Endothelial cell of hepatic sinusoid (primary cell): ENCODE results near the gene CHRNB1.

Experiments
- in situ Hi-C: cut with HindIII; loops from 2 replicates; pipeline ENCODE4 v1.10.0; 2017; ENCODE audit warnings: low sequenced_read_pairs

CHRNB1 gene

GRCh38 chr17:7465597-7466275, 20.9 kb downstream of the CHRNB1 start:
- in situ Hi-C loops = loop anchor here (25.0 kb wide), 1 partner anchor 97 kb away; the partner anchor contains the start of genes SENP3 and TNFSF13

GRCh38 chr17:7466318-7466638, 21.4 kb downstream of the CHRNB1 start:
- in situ Hi-C loops = loop anchor here (25.0 kb wide), 1 partner anchor 96 kb away; the partner anchor contains the start of genes SENP3 and TNFSF13

GRCh38 chr17:7466639-7467341, 21.9 kb downstream of the CHRNB1 start:
- in situ Hi-C loops = loop anchor here (25.0 kb wide), 1 partner anchor 96 kb away; the partner anchor contains the start of genes SENP3 and TNFSF13

- in situ Hi-C loops = loop anchor here (25.0 kb wide), 1 partner anchor 95 kb away; the partner anchor contains the start of genes SENP3 and TNFSF13
Measured at GRCh38 chr17:7467498-7467897, 22.6 kb downstream of the CHRNB1 start.

- in situ Hi-C loops = loop anchor here (25.0 kb wide), 1 partner anchor 94 kb away; the partner anchor contains the start of genes SENP3 and TNFSF13
Measured at GRCh38 chr17:7468290-7468689, 23.4 kb downstream of the CHRNB1 start.

GRCh38 chr17:7468804-7469389, 24.0 kb downstream of the CHRNB1 start:
- in situ Hi-C loops = loop anchor here (25.0 kb wide), 1 partner anchor 93 kb away; the partner anchor contains the start of genes SENP3 and TNFSF13

GRCh38 chr17:7469843-7470242, 25.0 kb downstream of the CHRNB1 start:
- in situ Hi-C loops = loop anchor here (25.0 kb wide), 1 partner anchor 92 kb away; the partner anchor contains the start of genes SENP3 and TNFSF13

- in situ Hi-C loops = loop anchor here (25.0 kb wide), 1 partner anchor 92 kb away; the partner anchor contains the start of genes SENP3 and TNFSF13
Measured at GRCh38 chr17:7470457-7470973, 25.7 kb downstream of the CHRNB1 start.

- in situ Hi-C loops = loop anchor here (25.0 kb wide), 1 partner anchor 91 kb away; the partner anchor contains the start of genes SENP3 and TNFSF13
Measured at GRCh38 chr17:7471729-7472128, 26.9 kb downstream of the CHRNB1 start.

GRCh38 chr17:7474767-7475166, 29.9 kb downstream of the CHRNB1 start:
- in situ Hi-C loops = loop anchor here (5.0 to 25.0 kb wide), 3 partner anchors 42 to 88 kb away; partner anchors contain the start of genes SENP3 and TNFSF13

GRCh38 chr17:7475764-7476422, 31.0 kb downstream of the CHRNB1 start:
- in situ Hi-C loops = loop anchor here (5.0 kb wide), 2 partner anchors 44 to 89 kb away; no protein-coding TSS in a partner anchor

- in situ Hi-C loops = loop anchor here (5.0 kb wide), 2 partner anchors 44 to 89 kb away; no protein-coding TSS in a partner anchor
Measured at GRCh38 chr17:7476494-7476893, 31.6 kb downstream of the CHRNB1 start.

GRCh38 chr17:7476951-7477350, 32.1 kb downstream of the CHRNB1 start:
- in situ Hi-C loops = loop anchor here (5.0 kb wide), 2 partner anchors 45 to 90 kb away; no protein-coding TSS in a partner anchor

GRCh38 chr17:7477392-7478275, 32.8 kb downstream of the CHRNB1 start:
- in situ Hi-C loops = loop anchor here (5.0 kb wide), 2 partner anchors 45 to 90 kb away; no protein-coding TSS in a partner anchor

GRCh38 chr17:7478276-7479212, 33.7 kb downstream of the CHRNB1 start:
- in situ Hi-C loops = loop anchor here (5.0 kb wide), 2 partner anchors 46 to 91 kb away; no protein-coding TSS in a partner anchor

- in situ Hi-C loops = loop anchor here (5.0 kb wide), 2 partner anchors 47 to 92 kb away; no protein-coding TSS in a partner anchor
Measured at GRCh38 chr17:7479213-7480088, 34.6 kb downstream of the CHRNB1 start, which contains the start of gene ZBTB4. TSS of gene ZBTB4 (minus strand) at chr17:7479631. CDS start at chr17:7466801, 12,830 bp downstream.

GRCh38 chr17:7480089-7480384, 35.2 kb downstream of the CHRNB1 start:
- in situ Hi-C loops = no loop called here
